HEK293T (cell line): ENCODE results near the gene DMD.

Experiments used
- ARNT ChIP-seq: fragments of 450-650 bp; IDR thresholded peaks from 2 replicates; pipeline ENCODE4 v1.6.1; 2017; ENCODE audit warnings: mild to moderate bottlenecking
- BHLHE40 ChIP-seq: fragments of 450-650 bp; IDR thresholded peaks from 2 replicates; pipeline ENCODE4 v1.6.1; 2016; ENCODE audit warnings: mild to moderate bottlenecking, moderate library complexity, borderline replicate concordance
- CTBP1 ChIP-seq: fragments of 450-650 bp; IDR thresholded peaks from 2 replicates; pipeline ENCODE4 v1.6.1; 2016; ENCODE audit warnings: borderline replicate concordance
- ELF4 ChIP-seq: fragments of 450-650 bp; IDR thresholded peaks from 2 replicates; pipeline ENCODE4 v1.6.1; 2017; ENCODE audit warnings: antibody characterized with exemption
- FOXK2 ChIP-seq: fragments of 450-650 bp; IDR thresholded peaks from 2 replicates; pipeline ENCODE4 v1.6.1; 2016; ENCODE audit warnings: mild to moderate bottlenecking
- FOXM1 ChIP-seq: fragments of 450-650 bp; IDR thresholded peaks from 2 replicates; pipeline ENCODE4 v1.6.1; 2017; ENCODE audit warnings: mild to moderate bottlenecking, borderline replicate concordance
- LEF1 ChIP-seq: fragments of 450-650 bp; IDR thresholded peaks from 2 replicates; pipeline ENCODE4 v1.6.1; 2017; ENCODE audit warnings: mild to moderate bottlenecking, borderline replicate concordance
- NFRKB ChIP-seq: fragments of 450-650 bp; IDR thresholded peaks from 2 replicates; pipeline ENCODE4 v1.6.1; 2016; ENCODE audit warnings: mild to moderate bottlenecking, moderate library complexity
- PKNOX1 ChIP-seq: fragments of 450-650 bp; IDR thresholded peaks from 2 replicates; pipeline ENCODE4 v1.6.1; 2016
- SP1 ChIP-seq: fragments of 450-650 bp; IDR thresholded peaks from 2 replicates; pipeline ENCODE4 v1.6.1; 2017
- SUZ12 ChIP-seq: fragments of 450-650 bp; IDR thresholded peaks from 2 replicates; pipeline ENCODE4 v1.6.1; 2016; ENCODE audit warnings: mild to moderate bottlenecking
- TARDBP ChIP-seq: fragments of 450-650 bp; IDR thresholded peaks from 2 replicates; pipeline ENCODE4 v1.6.1; 2016

GRCh38 chrX:31588355-31588754 is 1623.0 kb downstream of the DMD start:
- TF ChIP-seq FOXM1 = no peak
- TF ChIP-seq BHLHE40 = no peak
- TF ChIP-seq PKNOX1 = no peak
- TF ChIP-seq TARDBP = no peak
- no peak for TF ChIP-seq SUZ12
- no peak for TF ChIP-seq ARNT
- TF ChIP-seq CTBP1 = no peak
- no peak for TF ChIP-seq SP1
- no peak for TF ChIP-seq LEF1
- no peak for TF ChIP-seq FOXK2
- TF ChIP-seq NFRKB = no peak
- no peak for TF ChIP-seq ELF4
